Calu3 (cell line): ENCODE results near the gene PAQR6. TPM values are rescaled to one million over a fixed set of nuclear protein-coding genes. Genes with fewer than 3 reads are reported as not detected.
A peak's percentile ranks its signal among the peaks of the same experiment; 100 is the strongest.

Source experiments
- BruUV-seq: library from RNA; stranded (reverse); fragments of 400-500 nt; replicated peaks from 2 replicates; lab custom pipeline; 2021; lab: Mats Ljungman, UMichigan
- CTCF ChIA-PET: fragments of 300-600 bp; sonication (Branson Sonifier 250); formaldehyde crosslinking; loops from one replicate; lab custom pipeline; 2022; ENCODE audit warnings: antibody characterized with exemption; lab: Charles Lee
- DNase-seq: peaks from one replicate; pipeline ENCODE4 v3.0.0; 2022
- H3K27ac Mint-ChIP-seq: one replicate; pipeline ENCODE4 v1.8.0; 2022; ENCODE audit warnings: mixed read lengths; ENCODE audit not compliant: unreplicated experiment
- H3K27me3 Mint-ChIP-seq: one replicate; pipeline ENCODE4 v1.8.0; 2022; ENCODE audit warnings: mixed read lengths; ENCODE audit not compliant: unreplicated experiment
- H3K36me3 Mint-ChIP-seq: one replicate; pipeline ENCODE4 v1.8.0; 2022; ENCODE audit warnings: mild to moderate bottlenecking, moderate library complexity, mixed read lengths; ENCODE audit not compliant: insufficient read depth, unreplicated experiment
- H3K4me1 Mint-ChIP-seq: one replicate; pipeline ENCODE4 v1.8.0; 2022; ENCODE audit warnings: mild to moderate bottlenecking, low read depth, mixed read lengths; ENCODE audit not compliant: unreplicated experiment
- H3K4me3 Mint-ChIP-seq: one replicate; pipeline ENCODE4 v1.8.0; 2022; ENCODE audit warnings: mild to moderate bottlenecking, low read depth, moderate library complexity, mixed read lengths; ENCODE audit not compliant: unreplicated experiment
- H3K9me3 Mint-ChIP-seq: one replicate; pipeline ENCODE4 v1.8.0; 2022; ENCODE audit warnings: low read depth, mixed read lengths; ENCODE audit not compliant: unreplicated experiment
- CTCF ChIP-seq: fragments of 200-600 bp; IDR thresholded peaks from one replicate; pipeline ENCODE4 v1.8.0; 2022; ENCODE audit warnings: antibody characterized with exemption; ENCODE audit not compliant: unreplicated experiment
- intact Hi-C: fragments of 100-400 bp; cut with micrococcal nuclease; formaldehyde crosslinking; loops from one replicate; pipeline ENCODE4 v1.10.0; 2022; ENCODE audit not compliant: unreplicated experiment
- total RNA-seq: library from RNA; stranded (reverse); gene quantifications from 2 replicates; pipeline ENCODE4 v1.2.3, GENCODE V29; 2022

Gene PAQR6
- total RNA-seq, 1 experiment from 2014 or later, result 20.4 TPM

GRCh38 chr1:156241926-156242325 is 5.9 kb downstream of the PAQR6 start, which contains the start of gene BGLAP:
TSS of gene BGLAP (plus strand) at chr1:156242184. CDS start at chr1:156242232, 48 bp downstream.
- intact Hi-C loops, result no loop called here
- Mint-ChIP-seq H3K4me3 (no peak within 1 kb of the TSS), H3K4me1 (no peaks in the 10 kb centered on the region), H3K9me3 (no peaks in the 10 kb centered on the region), H3K36me3 (peaks cover 51% of the 10 kb centered on the region), H3K27me3 (peaks cover 23% of the 10 kb centered on the region), H3K27ac (no peak within 1 kb of the TSS)
- DNase-seq, result no peak
- TF ChIP-seq CTCF, result no peak
- BruUV-seq, result no TSS peak
- CTCF ChIA-PET, result no interaction called here

DNA sequence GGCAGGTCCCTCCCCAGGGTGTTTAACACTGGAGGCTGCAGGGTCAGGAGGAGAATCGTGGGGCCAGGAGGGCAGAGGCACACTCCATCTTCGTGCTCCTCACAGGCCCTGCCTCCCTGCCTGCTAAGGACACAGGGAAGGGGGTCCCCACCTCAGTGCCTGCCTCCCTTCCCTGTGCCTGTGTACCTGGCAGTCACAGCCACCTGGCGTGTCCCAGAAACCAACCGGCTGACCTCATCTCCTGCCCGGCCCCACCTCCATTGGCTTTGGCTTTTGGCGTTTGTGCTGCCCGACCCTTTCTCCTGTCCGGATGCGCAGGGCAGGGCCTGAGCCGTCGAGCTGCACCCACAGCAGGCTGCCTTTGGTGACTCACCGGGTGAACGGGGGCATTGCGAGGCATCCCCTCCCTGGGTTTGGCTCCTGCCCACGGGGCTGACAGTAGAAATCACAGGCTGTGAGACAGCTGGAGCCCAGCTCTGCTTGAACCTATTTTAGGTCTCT is 6.5 kb downstream of the PAQR6 start:
- no peak for DNase-seq
- Mint-ChIP-seq H3K9me3 (no peaks in the 10 kb centered on the region), H3K36me3 (peaks cover 45% of the 10 kb centered on the region), H3K4me3 (no peak overlapping the region), H3K27ac (no peak overlapping the region), H3K27me3 (peaks cover 19% of the 10 kb centered on the region), H3K4me1 (no peaks in the 10 kb centered on the region)
- no TSS peak for BruUV-seq
- CTCF ChIA-PET, result interaction anchor here (0.6 kb wide), 2 partner anchors 81 to 201 kb away, joined by 4 to 5 read pairs; no protein-coding TSS in a partner anchor
- intact Hi-C loops, result no loop called here
- no peak for TF ChIP-seq CTCF

DNA sequence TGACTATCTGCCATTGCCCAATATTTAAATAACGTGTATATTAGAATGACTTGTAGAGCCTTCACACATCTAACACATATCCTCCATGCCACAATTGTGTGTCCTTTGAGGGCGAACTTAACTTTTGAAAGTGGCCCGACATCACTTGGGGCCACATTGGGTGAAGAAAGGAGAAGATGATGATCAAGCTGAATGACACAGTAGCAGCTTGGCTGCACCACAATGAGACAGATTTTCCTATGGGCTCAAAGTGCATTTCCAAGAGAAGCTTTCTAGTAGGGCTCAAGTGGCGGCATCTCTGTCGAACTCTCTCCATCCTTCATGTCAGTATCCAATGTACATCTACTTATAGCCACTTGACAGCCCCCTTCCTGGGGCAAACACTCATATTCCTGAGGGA is 9.6 kb downstream of the PAQR6 start:
- H3K27ac Mint-ChIP-seq, result peak overlapping the region; percentile 63
- intact Hi-C loops, result no loop called here
- H3K36me3 Mint-ChIP-seq, result peaks cover 36% of the 10 kb centered on the region
- no peak for TF ChIP-seq CTCF
- no peak for DNase-seq
- H3K4me3 Mint-ChIP-seq, result no peak overlapping the region
- no peaks in the 10 kb centered on the region for H3K27me3 Mint-ChIP-seq
- CTCF ChIA-PET, result interaction anchor here (1.1 kb wide), 1 partner anchor 25 kb away, joined by 3 read pairs; the partner anchor contains the start of gene PMF1
- BruUV-seq, result no TSS peak
- no peaks in the 10 kb centered on the region for H3K4me1 Mint-ChIP-seq
- no peaks in the 10 kb centered on the region for H3K9me3 Mint-ChIP-seq

- BruUV-seq, result no TSS peak
- Mint-ChIP-seq H3K9me3 (no peaks in the 10 kb centered on the region), H3K27me3 (no peaks in the 10 kb centered on the region), H3K4me1 (no peaks in the 10 kb centered on the region), H3K27ac (no peak overlapping the region), H3K36me3 (peaks cover 22% of the 10 kb centered on the region), H3K4me3 (no peak overlapping the region)
- intact Hi-C loops, result no loop called here
- DNase-seq, result no peak
- no peak for TF ChIP-seq CTCF
- CTCF ChIA-PET, result no interaction called here
These were observed 11.7 kb downstream of the PAQR6 start for GRCh38 chr1:156236164-156236563.
